ENCODE results near the gene C14orf180.

GRCh38 chr14:104568620-104569019 lies 10.9 kb upstream of the C14orf180 start:
- TF ChIP-seq CTCF (conservative IDR thresholded peaks at IDR 0.05) (no peak), ZFX (IDR thresholded peaks at IDR 0.05) (no peak)
